Measurements from ENCODE around the gene NUDT1.
A peak's percentile ranks its signal among the peaks of the same experiment; 100 is the strongest.

The NUDT1 gene

DNA sequence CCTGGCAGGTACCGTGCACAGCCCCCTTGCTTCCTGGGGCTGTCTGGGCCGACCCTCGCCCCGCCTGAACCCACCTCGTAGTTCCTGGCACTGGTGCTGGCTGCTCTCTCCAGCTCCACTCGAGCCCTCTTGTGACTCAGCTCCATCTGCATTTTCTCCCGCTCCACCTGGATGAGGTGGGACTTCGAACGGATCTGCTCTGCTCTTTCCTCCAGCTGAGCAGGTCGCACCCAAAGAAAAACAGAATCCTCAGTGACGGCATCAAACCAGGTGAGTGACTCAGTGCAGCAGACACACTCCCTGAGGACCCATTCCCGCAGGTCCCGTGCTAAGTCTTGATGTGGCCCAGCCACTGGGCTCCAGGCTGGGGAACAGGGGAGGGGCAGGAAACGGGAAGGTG, 16.7 kb upstream of the NUDT1 start:
- DNase-seq, result no peak

DNA sequence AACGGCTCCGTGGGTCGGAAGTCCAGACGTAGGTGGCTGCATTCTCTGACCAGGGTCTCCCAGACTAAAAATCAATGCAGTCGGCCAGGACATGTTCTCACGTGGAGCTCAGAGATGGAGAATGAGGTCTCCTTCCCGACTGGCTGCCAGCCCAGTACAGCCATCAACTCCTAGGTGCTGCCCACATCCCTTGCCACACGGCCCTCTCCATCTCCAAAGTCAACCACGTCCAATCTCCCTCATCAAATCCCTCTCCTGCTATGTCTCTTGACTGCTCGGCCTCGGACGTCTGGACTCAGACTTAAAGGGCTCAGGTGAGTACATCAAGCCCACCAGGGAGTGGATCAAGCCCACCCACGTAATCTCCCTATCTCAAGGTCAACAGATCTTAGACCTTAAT, 16.2 kb upstream of the NUDT1 start:
- no peak for DNase-seq

DNA sequence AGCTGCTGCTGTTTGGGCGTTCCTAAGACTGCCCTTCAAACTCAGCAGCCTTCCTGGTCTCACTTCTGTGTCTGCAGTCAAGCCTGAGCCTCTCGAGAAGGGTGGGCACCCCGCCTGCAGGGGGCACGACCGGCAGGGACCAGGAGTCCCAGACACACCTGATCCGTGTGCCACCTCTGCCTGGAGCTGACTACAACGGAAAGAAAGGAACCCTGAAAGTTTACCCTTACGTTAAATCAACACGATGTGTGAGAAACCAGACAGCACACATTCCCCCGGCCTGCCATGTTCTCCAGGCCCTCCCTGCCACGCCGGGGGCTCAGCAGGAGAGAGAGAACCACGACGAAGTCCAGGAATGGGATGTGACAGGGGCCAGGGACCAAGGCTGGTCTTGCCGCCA, 14.3 kb upstream of the NUDT1 start:
- no peak for DNase-seq

DNA sequence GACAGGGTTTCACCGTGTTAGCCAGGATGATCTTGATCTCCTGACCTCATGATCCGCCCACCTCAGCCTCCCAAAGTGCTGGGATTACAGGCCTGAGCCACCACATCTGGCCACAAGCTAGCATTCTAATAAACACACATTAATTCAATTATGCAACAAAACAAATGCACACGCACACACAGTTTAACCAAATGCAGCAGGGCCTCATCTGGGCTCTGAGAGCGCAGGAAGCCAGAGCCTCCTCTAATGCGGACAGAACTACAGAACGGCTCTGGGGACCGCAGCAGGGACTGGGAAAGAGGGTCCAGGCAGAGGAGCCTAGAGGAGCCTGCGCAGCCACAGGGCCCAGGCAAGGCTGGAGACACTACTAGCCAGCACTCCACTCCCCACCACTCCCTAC, 13.1 kb upstream of the NUDT1 start:
- DNase-seq, result no peak

DNA sequence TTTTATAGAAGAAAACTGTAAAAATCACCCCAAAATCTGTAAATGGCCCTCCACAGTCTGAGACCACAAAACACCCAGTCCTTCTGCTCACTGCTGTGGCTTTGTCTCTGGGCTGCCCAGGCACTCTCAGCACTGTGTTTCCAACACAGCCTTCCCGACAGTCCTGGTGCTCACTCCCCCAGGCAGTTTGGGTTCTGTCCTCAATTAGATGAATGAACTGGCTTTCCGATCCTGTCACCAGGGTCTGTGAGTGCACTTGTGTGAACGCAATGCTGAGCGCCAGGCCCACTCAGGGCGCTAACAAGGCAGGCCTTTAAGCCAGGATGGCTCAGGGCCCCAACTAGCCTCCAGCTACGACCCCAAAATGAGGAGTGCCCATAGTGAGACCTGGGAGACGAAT, 12.6 kb upstream of the NUDT1 start:
- DNase-seq, result no peak

DNA sequence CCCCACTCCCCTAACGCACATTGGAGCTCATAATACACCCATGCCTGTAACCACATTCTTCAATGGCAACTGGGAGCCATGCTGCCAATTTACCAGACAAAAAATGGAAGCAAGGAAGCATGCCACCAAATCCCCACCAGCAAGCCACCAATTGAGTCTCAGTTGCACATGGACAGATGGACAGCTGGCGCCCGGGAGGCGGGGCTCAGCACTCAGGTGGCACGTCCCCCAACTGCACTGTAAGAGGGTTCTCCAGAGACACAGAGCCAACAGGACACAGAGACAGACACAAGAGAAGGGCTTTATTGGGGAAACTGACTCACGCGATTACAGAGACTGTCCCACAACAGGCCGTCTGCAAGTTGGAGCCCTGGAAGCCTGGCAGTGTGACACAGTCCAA, 11.8 kb upstream of the NUDT1 start:
- no peak for DNase-seq

DNA sequence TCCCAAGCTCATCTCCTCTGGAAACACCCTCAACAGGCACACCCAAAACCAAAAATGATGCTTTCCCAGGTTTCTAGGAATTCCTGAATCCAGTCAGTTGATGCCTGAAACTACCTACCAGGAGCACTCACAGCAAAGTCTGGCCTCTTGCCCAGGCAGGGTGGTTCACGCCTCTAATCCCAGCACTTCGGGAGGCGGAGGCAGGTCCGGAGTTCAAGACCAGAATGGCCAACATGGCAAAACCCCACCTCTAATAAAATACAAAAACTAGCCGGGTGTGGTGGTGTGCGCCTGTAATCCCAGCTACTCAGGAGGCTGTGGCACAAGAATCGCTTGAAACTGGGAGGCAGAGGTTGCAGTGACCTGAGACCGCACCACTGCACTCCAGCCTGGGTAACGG, 11.1 kb upstream of the NUDT1 start:
- DNase-seq, result no peak

DNA sequence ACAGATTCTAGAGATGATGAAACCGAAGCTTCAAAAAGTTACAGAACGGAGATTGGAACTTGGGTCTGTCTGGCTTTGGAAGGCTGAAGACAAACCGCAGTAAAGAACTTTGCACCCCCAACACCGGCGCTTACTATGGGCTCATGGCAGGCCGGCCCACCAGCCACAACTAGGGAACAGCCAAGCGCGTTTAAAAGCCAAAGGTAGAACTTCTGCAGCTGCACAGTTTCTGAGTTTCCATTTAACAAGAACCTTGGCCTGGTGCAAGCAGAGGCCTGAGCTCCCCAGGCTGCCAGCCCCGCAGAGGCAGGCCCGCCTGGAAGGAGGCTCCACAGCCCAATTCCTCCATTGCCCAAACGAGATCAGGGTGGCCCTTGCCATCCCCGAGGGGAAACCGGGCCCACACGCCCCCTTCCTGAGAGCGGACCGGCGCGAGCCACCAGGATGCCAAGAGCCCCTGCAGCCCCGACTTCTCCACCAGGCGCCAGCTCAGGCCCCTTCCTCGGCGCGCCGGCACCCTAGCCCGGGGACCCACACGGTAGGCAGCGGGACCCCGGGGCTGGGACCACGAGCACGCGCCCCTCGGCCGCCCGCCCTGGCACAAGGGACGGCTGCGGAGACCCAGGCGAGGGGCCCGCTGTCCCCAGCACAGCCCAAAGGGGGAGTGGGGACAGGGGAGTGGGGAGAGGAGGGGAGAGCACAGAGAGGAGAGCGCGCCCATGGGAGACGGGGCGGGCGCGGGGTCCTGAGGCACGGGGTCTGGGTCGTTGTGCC, 9.8 kb upstream of the NUDT1 start:
- DNase-seq, result peak; percentile 68

DNA sequence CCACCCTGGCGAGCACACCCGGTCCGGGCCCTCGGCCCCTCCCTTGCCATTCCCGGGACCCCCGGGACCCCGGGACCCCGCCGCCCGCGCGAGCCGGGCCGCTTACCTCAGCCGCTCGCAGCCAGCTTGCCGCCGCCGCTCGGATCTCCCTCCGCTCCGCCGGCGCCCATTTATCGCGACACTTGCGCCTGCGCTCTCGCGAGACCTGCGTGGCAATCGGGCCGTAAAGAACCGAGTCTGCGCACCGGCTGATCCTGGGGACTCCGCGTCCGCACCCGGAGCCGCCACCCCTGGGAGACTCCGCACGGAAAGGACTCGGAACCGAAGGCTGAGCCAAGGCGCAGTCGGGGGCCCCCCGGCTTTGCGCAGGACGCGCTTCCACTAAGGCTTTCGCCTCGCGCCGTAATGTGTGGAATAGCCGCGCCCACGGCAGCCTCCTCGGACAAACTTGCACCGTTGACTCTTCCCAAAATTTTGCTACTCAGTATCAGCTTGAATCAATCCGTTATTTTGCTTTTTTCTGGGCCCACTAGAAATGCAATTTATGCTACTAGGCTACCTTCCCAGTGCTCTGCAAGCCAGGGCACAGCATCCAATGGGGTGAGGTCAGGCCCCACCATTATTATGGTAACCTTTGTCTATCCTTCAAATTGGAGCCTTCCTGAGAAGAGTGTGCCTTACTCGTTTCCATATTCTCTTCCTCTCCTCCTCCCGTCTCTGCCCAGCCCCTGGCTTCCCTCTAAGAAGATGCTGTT, 9.1 kb upstream of the NUDT1 start, which contains the start of gene MAD1L1:
Gene MAD1L1, minus strand, starts transcription at position 180 of the 755 bp plus-strand sequence. CDS start 2,812 bp downstream, outside the sequence.
- peak; percentile 92 for DNase-seq

DNA sequence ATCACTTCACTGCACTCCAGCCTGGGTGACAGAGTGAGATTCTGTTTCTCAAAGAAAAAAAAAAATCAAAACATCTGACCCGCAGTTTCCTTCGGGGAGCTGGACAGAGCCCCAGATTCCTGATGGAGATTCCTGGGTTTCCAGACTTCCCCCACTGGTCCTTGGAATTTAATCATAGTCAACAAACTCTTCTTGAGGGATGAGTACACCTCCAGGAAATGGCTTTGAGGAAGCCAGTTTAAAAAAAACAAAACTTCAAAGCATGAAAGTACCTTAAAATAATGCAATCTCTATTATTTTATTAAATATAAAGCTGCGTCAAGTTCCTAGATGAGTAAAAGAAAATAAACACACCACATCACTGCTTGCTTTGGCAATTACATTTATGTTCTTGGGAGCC, 8.1 kb upstream of the NUDT1 start:
- DNase-seq, result no peak

DNA sequence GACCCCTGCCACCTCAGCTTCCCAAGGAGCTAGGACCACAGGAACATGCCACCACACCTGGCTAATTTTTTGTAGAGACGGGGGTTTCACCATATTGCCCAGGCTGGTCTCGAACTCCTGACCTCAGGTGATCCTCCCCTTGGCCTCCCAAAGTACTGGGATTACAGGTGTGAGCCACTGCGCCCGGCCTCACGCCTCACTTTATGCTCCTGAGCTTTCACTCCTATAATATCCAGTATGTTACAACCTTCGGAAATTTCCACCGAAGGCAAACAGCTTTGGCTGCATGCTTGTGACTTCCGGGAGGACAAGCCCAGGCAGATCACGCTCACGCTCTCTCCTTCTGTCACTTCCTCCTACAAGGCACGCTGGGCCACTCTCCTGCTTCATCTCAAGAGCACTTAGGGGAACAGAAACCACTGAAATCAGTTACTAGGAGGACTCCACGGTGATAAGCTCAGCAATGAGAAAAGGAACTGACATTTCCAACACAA, 4.9 kb upstream of the NUDT1 start:
- DNase-seq, result no peak

DNA sequence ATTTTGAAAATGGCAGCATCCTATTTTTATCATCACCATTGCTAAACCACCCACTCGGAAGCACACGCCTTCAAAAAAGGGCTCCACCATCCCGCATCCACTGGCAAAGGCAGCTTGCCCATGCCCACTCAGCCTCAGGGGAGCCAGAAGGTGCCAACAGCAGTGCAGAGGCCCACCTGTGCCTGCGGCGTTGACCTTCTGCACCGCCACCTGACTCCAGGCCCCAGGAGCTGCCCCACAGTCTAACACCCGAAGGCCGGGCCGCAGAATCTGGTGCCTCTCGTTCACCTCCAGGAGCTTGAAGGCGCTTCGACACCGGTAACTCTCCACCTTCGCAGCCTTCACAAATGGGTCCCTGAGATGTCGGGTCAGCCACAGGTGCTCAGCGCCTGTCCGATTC, 2.8 kb upstream of the NUDT1 start:
- DNase-seq, result no peak

DNA sequence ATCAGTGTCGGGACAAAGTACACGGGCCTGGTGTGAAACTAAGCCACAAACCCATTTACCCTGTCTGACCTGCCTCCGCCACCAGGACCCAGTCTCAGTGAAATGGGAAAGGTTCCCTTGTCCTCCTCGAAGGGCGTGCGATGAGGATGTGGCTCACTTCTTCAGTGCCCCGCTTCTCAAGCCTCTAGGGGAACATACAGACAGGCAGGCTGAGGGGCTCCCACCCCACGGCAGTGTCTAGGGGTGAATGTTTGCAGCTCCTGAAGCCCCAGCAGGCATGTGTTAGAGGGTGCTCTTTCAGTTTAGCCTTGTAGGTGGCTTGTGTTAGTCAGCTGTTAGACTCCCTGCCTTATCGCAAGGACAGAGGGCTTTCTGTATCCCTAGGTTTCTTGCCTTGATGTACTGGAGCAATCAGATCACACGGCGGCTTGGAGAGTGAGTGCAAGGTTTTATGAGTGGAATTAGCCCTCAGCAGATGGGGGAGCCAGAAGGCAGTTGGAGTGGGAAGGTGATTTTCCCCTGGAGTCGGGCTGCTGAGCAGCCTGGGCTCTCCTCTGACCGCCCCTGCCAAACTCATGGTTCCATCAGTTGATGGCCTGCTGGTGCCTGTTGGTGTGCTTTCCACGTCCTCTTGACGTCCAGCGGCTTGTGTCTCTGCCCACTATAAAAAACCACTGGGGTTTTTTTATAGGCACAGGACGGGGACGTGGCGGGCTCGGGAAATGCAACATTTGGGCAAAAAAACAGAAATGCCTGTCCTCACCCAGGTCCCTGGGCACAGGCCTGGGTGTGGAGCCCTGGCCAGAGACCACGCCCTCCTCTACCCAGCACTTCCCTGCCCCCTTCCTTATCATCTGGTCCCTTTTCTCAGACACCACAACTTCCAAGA, 759 bp downstream of the NUDT1 start:
- no peak for DNase-seq

DNA sequence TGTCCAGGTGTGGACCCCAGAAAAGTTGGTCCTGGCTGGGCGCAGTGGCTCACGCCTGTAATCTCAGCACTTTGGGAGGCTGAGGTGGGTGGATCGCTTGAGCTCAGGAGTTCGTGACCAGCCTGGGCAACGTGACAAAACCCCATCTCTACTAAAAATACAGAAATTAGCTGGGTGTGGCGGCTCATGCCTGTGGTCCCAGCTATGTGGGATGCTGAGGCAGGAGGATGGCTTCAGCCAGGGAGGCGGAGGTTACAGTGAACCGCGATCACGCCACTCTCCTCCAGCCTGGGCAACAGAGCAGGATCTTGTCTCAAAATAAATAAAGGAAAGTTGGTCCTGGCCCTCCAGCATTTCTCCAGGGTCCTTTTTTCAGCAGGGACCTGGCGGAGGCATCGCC, 1.4 kb downstream of the NUDT1 start:
- DNase-seq, result no peak

DNA sequence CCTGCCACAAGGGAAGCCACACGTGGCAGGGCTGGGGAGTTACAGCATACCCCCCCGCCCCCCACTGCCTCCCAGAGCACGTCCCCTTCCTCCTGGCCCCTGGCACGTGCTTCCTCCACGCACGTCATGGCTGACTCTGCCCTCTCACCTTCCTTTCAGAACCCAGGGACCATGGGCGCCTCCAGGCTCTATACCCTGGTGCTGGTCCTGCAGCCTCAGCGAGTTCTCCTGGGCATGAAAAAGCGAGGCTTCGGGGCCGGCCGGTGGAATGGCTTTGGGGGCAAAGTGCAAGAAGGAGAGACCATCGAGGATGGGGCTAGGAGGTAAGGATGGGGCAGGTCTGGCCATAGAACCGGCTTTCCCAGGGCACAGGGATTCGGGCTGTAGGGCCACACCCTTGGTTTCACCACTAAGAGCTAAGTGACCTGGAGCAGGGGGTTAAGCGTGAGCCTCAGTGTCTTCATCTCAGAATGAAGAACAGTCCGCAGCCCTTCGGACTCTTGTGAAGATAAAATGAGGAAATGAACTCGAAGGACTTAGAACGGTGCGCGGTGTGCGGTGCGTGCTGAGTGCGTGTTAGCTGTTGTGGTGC, 2.5 kb downstream of the NUDT1 start:
- DNase-seq, result no peak

DNA sequence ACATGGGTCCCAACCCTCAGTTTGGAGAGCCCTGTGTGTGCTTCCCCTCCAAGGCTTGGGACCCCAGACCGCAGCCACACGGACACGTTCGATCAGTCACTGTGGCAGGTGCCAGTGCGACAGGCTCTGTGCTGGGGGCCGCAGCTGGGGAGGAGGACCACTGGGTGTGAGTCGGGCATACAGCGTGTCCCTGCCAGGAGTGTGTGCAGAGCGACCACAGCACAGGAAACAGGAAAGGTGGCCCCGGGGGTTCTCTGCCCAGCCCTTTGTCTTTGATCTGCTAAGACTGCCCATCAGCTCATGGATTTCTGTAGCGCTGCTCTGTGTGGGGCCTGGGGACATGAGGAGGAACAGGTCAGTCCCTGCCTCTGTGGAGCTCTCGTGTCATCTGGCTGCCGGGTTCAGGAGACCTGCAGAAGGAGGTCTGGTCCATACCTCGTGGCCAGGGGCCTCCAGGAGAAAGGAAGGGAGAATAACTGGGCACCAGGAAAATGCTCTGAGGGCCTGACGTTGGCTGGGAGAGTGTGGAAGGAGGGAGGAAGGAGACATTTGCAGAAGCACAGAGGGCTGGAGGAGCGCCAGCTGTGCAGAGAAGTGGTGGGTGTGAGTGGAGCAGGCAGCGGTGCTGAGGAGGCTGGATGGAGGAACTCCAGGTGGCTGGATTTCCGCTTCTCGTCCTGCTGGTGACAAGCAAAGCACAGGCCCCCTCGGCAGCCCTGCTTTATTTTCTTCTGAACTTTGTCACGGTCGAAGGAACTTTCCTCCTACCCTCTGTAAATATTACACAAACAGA, 4.1 kb downstream of the NUDT1 start:
- no peak for DNase-seq

DNA sequence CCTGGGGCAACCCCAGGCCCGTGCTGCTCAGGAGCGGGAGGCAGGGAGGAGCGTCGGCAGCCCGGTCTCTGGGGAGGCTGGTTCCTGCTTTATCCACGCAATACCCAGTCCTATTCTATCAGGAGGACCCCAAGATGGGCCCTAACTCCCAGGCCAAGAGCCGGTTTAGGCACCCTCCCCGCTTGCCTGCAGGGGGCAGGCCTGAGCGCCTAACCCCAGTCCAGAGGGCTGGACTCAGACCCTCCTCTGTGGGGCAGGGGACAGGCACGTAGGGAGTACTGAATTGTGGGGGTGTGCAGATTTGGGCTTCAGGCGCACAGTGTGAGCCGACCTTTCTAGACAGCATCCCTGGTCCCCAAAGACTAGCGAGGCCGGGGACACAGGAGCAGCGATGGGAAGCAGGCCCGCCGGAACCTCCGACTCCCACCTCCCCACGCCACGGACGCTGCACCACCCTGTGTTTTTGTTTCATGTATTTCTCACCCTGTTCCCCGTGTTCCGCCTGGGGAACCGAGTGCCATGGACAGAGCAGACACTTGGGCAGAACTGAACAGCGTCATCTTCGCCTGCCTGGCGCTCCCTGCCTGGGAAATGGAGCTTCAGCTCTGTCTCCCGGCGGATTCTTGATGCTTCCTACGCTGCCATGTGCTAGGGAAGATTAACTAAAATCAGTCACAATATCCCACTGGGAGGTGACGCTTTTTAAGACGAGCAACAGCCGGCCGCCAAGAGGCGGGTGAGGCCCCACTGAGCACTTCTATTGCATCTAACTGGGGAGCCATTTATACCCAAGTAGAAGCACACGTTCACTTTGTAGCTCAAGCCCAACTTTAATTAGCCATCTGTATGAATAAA, 5.3 kb downstream of the NUDT1 start:
- peak; percentile 75 for DNase-seq

DNA sequence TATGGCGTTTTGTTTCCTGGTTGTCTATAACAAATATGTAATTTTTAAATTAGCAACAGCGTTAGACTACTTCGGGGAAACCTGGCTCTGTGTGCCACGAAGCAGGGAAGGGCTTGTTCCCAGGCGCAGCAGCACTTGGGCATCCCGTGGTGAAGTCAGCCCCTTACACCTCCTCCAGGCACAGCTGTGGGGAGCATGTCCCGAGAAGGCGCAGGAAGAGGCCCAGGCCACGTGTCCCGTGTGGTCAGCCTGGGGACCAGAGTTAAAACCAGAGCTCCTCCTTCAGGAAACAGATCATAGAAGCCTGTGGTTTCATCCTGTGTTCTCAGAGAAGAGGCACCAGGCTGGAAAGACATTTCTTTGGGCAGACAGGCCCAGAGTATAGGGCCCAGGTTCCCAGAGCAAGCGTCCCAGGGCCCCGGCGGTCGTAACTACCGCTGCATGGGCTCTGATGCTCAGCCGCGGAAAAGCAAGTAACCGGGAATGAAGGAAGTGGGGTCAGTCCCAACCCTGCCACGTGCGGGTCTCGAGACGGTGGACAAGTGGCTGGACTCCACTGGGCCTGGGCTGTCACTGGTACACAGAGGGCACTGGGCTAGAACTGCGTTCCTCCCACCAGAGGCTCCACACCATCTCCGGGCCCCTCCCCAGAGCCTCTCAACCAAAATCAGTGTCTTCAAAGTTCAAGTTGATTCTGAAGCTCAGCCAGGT, 7.1 kb downstream of the NUDT1 start:
- DNase-seq, result peak; percentile 72

DNA sequence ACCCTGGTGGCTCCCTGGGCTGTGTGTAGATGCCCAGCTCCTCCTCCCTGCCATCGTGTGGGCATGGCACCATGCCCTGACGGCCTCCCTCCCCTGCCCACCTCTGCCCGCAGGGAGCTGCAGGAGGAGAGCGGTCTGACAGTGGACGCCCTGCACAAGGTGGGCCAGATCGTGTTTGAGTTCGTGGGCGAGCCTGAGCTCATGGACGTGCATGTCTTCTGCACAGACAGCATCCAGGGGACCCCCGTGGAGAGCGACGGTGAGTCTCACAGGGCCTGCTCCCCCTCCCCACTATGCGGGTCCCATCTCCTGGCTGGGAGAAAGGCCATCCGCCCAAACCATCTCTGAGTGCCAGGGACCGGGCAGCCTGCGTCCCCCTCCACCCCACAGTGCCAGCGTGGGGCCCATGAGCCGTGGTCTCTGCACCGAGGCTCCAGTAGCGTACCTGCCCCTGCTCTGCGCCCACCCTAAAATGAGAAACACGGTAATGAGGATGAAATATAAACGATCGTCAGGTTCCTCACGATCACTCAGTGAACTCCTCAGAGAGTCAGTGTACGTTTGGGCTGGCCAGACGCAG, 7.8 kb downstream of the NUDT1 start:
- no peak for DNase-seq

DNA sequence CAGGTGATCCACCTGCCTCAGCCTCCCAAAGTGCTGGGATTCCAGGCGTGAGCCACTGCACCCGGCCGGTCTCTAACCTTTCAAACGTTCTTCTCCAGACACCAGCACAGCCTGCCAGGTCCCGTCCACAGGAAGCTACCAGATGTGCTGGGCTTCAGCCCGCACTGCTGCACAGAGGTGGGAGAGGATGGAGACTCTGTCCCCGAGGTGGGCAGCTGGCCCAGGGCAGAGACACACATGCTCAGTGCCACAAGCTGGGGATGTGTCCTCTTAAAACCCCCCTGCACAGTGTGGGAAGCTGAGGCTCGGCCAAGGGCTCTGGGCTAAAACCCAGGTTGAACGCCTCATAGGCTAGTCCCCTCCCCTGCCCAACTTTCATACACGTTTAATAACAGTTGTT, 9.4 kb downstream of the NUDT1 start:
- no peak for DNase-seq
